ENCODE results near the gene NYNRIN.
"Not testable (repeated sequence)": the region's sequence is repeated elsewhere in the genome, so short reads cannot be mapped to it uniquely, and the experiment has no call there.

Gene NYNRIN

GRCh38 chr14:24398653-24399446 is at the start of gene NYNRIN:
TSS of gene NYNRIN (plus strand) at chr14:24399003. CDS start at chr14:24399247, 244 bp downstream.
- DNase-seq (ENCODE audit: low spot score), result no peak

GRCh38 chr14:24349742-24350141 is 49.1 kb upstream of the NYNRIN start:
- DNase-seq (ENCODE audit: low spot score), result no peak

- DNase-seq (ENCODE audit: low spot score), result no peak
Measured at GRCh38 chr14:24351517-24351916, 47.3 kb upstream of the NYNRIN start.

GRCh38 chr14:24353559-24354481 is 45.0 kb upstream of the NYNRIN start:
- no peak for DNase-seq (ENCODE audit: low spot score)

GRCh38 chr14:24354482-24354825 is 44.3 kb upstream of the NYNRIN start:
- not testable (repeated sequence) for DNase-seq (ENCODE audit: low spot score)

GRCh38 chr14:24355009-24355408 is 43.8 kb upstream of the NYNRIN start:
- DNase-seq (ENCODE audit: low spot score), result no peak

GRCh38 chr14:24356208-24356607 is 42.6 kb upstream of the NYNRIN start:
- no peak for DNase-seq (ENCODE audit: low spot score)

GRCh38 chr14:24360281-24360680 is 38.5 kb upstream of the NYNRIN start:
- DNase-seq (ENCODE audit: low spot score), result no peak

GRCh38 chr14:24361326-24361725 is 37.5 kb upstream of the NYNRIN start:
- DNase-seq (ENCODE audit: low spot score), result no peak

GRCh38 chr14:24362241-24362960 is 36.4 kb upstream of the NYNRIN start:
- no peak for DNase-seq (ENCODE audit: low spot score)

- no peak for DNase-seq (ENCODE audit: low spot score)
Measured at GRCh38 chr14:24363401-24363800, 35.4 kb upstream of the NYNRIN start.

GRCh38 chr14:24364841-24365240 is 34.0 kb upstream of the NYNRIN start:
- DNase-seq (ENCODE audit: low spot score), result no peak

- DNase-seq (ENCODE audit: low spot score), result peak; percentile 68
Measured at GRCh38 chr14:24365600-24366412, 33.0 kb upstream of the NYNRIN start.

- no peak for DNase-seq (ENCODE audit: low spot score)
Measured at GRCh38 chr14:24366413-24366720, 32.4 kb upstream of the NYNRIN start.

- DNase-seq (ENCODE audit: low spot score), result peak; percentile 59
Measured at GRCh38 chr14:24366721-24367513, 31.9 kb upstream of the NYNRIN start.

- peak; percentile 35 for DNase-seq (ENCODE audit: low spot score)
Measured at GRCh38 chr14:24367514-24368211, 31.1 kb upstream of the NYNRIN start, which contains the start of gene NFATC4. TSS of gene NFATC4 (plus strand) at chr14:24368184. CDS start at chr14:24368341, 157 bp downstream.

GRCh38 chr14:24368212-24368561 is 30.6 kb upstream of the NYNRIN start:
- DNase-seq (ENCODE audit: low spot score), result no peak

- DNase-seq (ENCODE audit: low spot score), result no peak
Measured at GRCh38 chr14:24368562-24369252, 30.1 kb upstream of the NYNRIN start.

- no peak for DNase-seq (ENCODE audit: low spot score)
Measured at GRCh38 chr14:24369463-24369862, 29.3 kb upstream of the NYNRIN start.
